CD4-positive, CD25-positive, alpha-beta regulatory T cell (primary cell): ENCODE data around the gene NGFR. TPM values are rescaled to one million over a fixed set of nuclear protein-coding genes. Genes with fewer than 3 reads are reported as not detected.

ENCODE experiments used
- ATAC-seq, 2 donors: fragments of 150-1000 bp; cut with Tn5 transposase; one replicate each; pipeline ENCODE4 v1.10.0; 2021; ENCODE audit warnings: low read depth in 2 of 2, moderate number of reproducible peaks in 2 of 2, moderate library complexity in 1 of 2
- DNase-seq, 3 donors: peaks; one replicate each; pipeline versions ENCODE4 v3.0.0 to v3.0.0-alpha.2; 2012 to 2022; ENCODE audit warnings: mixed read lengths in 1 of 3
- H3K27ac ChIP-seq: one replicate; pipeline ENCODE4 v1.7.0; 2013; ENCODE audit warnings: mild to moderate bottlenecking, low read length; ENCODE audit not compliant: insufficient read depth, poor library complexity, severe bottlenecking
- H3K27me3 ChIP-seq: one replicate; pipeline ENCODE4 v1.7.0; 2013; ENCODE audit warnings: low read length; ENCODE audit not compliant: control insufficient read depth, insufficient read depth
- H3K36me3 ChIP-seq: one replicate; pipeline ENCODE4 v1.7.0; 2013; ENCODE audit warnings: mild to moderate bottlenecking, low read length, moderate library complexity; ENCODE audit not compliant: control insufficient read depth, insufficient read depth
- H3K4me1 ChIP-seq: 2 replicates; pipeline ENCODE4 v1.7.0; 2013; ENCODE audit warnings: mild to moderate bottlenecking, low read length; ENCODE audit not compliant: insufficient read depth, control insufficient read depth, poor library complexity, severe bottlenecking
- H3K4me3 ChIP-seq: one replicate; pipeline ENCODE4 v1.7.0; 2013; ENCODE audit warnings: low read depth, mild to moderate bottlenecking, low read length, moderate library complexity
- H3K9me3 ChIP-seq, 2 experiments: 1 replicate in 1 of 2; 2 replicates in 1 of 2; pipeline ENCODE4 v1.7.0; 2013; ENCODE audit warnings: low read length in 2 of 2, mild to moderate bottlenecking in 1 of 2, moderate library complexity in 1 of 2; ENCODE audit not compliant: control insufficient read depth in 2 of 2
- H3K27ac Mint-ChIP-seq, 3 donors: one replicate each; pipeline ENCODE4 v1.8.0; 2020 to 2022; ENCODE audit warnings: mild to moderate bottlenecking in 3 of 3, mixed read lengths in 3 of 3, moderate library complexity in 2 of 3
- H3K27me3 Mint-ChIP-seq: one replicate; pipeline ENCODE4 v1.8.0; 2022; ENCODE audit warnings: mild to moderate bottlenecking, mixed read lengths
- H3K36me3 Mint-ChIP-seq: one replicate; pipeline ENCODE4 v1.8.0; 2020; ENCODE audit warnings: mixed read lengths
- H3K4me1 Mint-ChIP-seq, 4 donors: one replicate each; pipeline ENCODE4 v1.8.0; 2020 to 2022; ENCODE audit warnings: mixed read lengths in 4 of 4, mild to moderate bottlenecking in 1 of 4
- H3K4me3 Mint-ChIP-seq, 4 donors: one replicate each; pipeline ENCODE4 v1.8.0; 2020 to 2022; ENCODE audit warnings: mild to moderate bottlenecking in 4 of 4, mixed read lengths in 4 of 4, moderate library complexity in 3 of 4
- H3K9me3 Mint-ChIP-seq, 7 donors: one replicate each; pipeline ENCODE4 v1.8.0; 2020 to 2022; ENCODE audit warnings: mixed read lengths in 7 of 7, mild to moderate bottlenecking in 3 of 7, moderate library complexity in 2 of 7
- polyA plus RNA-seq, 4 donors: library from polyadenylated mRNA; unstranded; fragments of 300-500 nt; fragmentation: Illumina TruSeq; gene quantifications; one replicate each; pipeline ENCODE4 v1.2.3, GENCODE V29; 2021
- total RNA-seq: library from RNA; stranded (reverse); gene quantifications from one replicate; pipeline ENCODE4 v1.2.3, GENCODE V29; 2022

Gene NGFR
- total and polyA plus RNA-seq, 5 donors from 2014 or later, result 0.32 TPM; not detected in 4

DNA sequence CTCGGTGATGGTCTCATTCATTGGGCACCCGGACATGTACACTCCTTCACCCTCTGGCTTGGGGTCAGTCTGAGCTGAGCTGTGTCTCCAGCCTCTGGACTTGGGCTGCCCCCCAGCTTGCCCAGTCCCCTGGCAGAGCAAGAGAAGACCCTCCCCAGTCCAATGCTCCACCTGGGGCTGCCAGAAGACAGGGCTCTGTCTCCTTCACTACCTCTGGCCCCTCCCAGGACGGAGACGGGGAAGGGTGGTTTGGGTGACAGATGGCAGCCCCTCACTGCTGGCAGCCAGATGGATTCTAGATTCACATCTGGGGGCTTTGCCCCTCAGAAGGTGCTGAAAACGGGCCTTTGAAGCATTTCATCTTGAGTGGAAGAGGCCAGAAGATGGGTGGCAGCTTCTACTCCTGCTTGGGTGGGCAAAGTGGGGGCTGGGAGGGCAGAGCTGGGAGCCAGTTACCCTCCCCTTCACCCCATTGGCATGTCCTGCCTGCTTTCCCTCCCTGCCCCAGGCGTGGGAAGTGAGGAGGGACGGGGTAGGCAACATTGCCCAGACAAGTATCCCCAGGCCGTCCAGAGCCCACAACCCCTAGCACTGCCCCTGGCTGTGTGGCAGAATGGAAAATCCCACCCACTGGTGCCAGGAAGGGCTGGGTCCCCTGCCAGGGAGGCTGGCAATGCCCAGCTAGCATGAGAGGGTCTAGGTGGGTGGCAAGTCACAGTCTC lies 13.9 kb downstream of the NGFR start:
- Histone ChIP-seq H3K9me3 (no peaks in the 10 kb centered on the region), H3K4me3 (no peak overlapping the region), H3K36me3 (no peaks in the 10 kb centered on the region), H3K27ac (no peak overlapping the region), H3K27me3 (no peaks in the 10 kb centered on the region), H3K4me1 (no peaks in the 10 kb centered on the region)
- Mint-ChIP-seq H3K36me3 (no peaks in the 10 kb centered on the region), H3K4me3 (no peak overlapping the region), H3K4me1 (peaks cover 0 to 3% (median 0%) of the 10 kb centered on the region in 4 donors), H3K27ac (no peak overlapping the region), H3K9me3 (no peaks in the 10 kb centered on the region), H3K27me3 (peaks cover 42% of the 10 kb centered on the region)
- ATAC-seq (no peak), DNase-seq (no peak)

GRCh38 chr17:49509588-49509917 lies 14.5 kb downstream of the NGFR start:
- Mint-ChIP-seq H3K27me3 (peaks cover 42% of the 10 kb centered on the region), H3K9me3 (no peaks in the 10 kb centered on the region), H3K4me1 (no peaks in the 10 kb centered on the region), H3K36me3 (no peaks in the 10 kb centered on the region), H3K4me3 (no peak overlapping the region), H3K27ac (no peak overlapping the region)
- Histone ChIP-seq H3K27ac (no peak overlapping the region), H3K27me3 (no peaks in the 10 kb centered on the region), H3K9me3 (no peaks in the 10 kb centered on the region), H3K36me3 (no peaks in the 10 kb centered on the region), H3K4me3 (no peak overlapping the region), H3K4me1 (no peaks in the 10 kb centered on the region)
- DNase-seq (no peak), ATAC-seq (no peak)

GRCh38 chr17:49510059-49510719 lies 15.1 kb downstream of the NGFR start:
- Mint-ChIP-seq H3K9me3 (no peaks in the 10 kb centered on the region), H3K27me3 (peaks cover 36% of the 10 kb centered on the region), H3K36me3 (no peaks in the 10 kb centered on the region), H3K27ac (no peak overlapping the region), H3K4me3 (no peak overlapping the region), H3K4me1 (no peaks in the 10 kb centered on the region)
- H3K4me3 ChIP-seq, result no peak overlapping the region
- ATAC-seq (no peak), DNase-seq (no peak)
- H3K9me3 ChIP-seq, result no peaks in the 10 kb centered on the region
- no peaks in the 10 kb centered on the region for H3K27me3 ChIP-seq
- H3K4me1 ChIP-seq, result no peaks in the 10 kb centered on the region
- no peaks in the 10 kb centered on the region for H3K36me3 ChIP-seq
- no peak overlapping the region for H3K27ac ChIP-seq

- H3K9me3 Mint-ChIP-seq, result no peaks in the 10 kb centered on the region
- H3K4me1 Mint-ChIP-seq, result no peaks in the 10 kb centered on the region
- Histone ChIP-seq H3K4me1 (no peaks in the 10 kb centered on the region), H3K4me3 (no peak overlapping the region), H3K27me3 (no peaks in the 10 kb centered on the region), H3K36me3 (no peaks in the 10 kb centered on the region), H3K9me3 (no peaks in the 10 kb centered on the region), H3K27ac (no peak overlapping the region)
- H3K27me3 Mint-ChIP-seq, result peaks cover 31% of the 10 kb centered on the region
- ATAC-seq, result no peak
- H3K4me3 Mint-ChIP-seq, result no peak overlapping the region
- H3K27ac Mint-ChIP-seq, result no peak overlapping the region
- no peaks in the 10 kb centered on the region for H3K36me3 Mint-ChIP-seq
- no peak for DNase-seq
These were observed 15.6 kb downstream of the NGFR start for GRCh38 chr17:49510720-49511110.

DNA sequence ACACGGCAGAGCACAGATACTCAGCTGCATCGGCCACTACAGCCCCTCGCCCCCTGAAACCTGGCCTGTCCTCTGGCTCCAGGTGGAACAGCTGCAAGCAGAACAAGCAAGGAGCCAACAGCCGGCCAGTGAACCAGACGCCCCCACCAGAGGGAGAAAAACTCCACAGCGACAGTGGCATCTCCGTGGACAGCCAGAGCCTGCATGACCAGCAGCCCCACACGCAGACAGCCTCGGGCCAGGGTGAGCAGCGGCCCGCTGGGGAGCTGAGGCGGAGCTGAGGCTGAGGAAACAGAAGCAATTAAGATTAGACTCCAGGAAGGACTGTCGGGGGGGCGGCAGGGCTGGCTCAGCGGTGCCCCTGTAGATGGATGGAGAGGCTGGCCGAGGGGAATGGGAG lies 16.7 kb downstream of the NGFR start:
- Mint-ChIP-seq H3K4me1 (no peaks in the 10 kb centered on the region), H3K27me3 (peaks cover 34% of the 10 kb centered on the region), H3K36me3 (no peaks in the 10 kb centered on the region), H3K9me3 (no peaks in the 10 kb centered on the region), H3K27ac (no peak overlapping the region), H3K4me3 (no peak overlapping the region)
- H3K36me3 ChIP-seq, result no peaks in the 10 kb centered on the region
- no peak overlapping the region for H3K27ac ChIP-seq
- no peak for DNase-seq
- no peaks in the 10 kb centered on the region for H3K27me3 ChIP-seq
- H3K9me3 ChIP-seq, result no peaks in the 10 kb centered on the region
- no peak overlapping the region for H3K4me3 ChIP-seq
- ATAC-seq, result no peak
- H3K4me1 ChIP-seq, result no peaks in the 10 kb centered on the region

DNA sequence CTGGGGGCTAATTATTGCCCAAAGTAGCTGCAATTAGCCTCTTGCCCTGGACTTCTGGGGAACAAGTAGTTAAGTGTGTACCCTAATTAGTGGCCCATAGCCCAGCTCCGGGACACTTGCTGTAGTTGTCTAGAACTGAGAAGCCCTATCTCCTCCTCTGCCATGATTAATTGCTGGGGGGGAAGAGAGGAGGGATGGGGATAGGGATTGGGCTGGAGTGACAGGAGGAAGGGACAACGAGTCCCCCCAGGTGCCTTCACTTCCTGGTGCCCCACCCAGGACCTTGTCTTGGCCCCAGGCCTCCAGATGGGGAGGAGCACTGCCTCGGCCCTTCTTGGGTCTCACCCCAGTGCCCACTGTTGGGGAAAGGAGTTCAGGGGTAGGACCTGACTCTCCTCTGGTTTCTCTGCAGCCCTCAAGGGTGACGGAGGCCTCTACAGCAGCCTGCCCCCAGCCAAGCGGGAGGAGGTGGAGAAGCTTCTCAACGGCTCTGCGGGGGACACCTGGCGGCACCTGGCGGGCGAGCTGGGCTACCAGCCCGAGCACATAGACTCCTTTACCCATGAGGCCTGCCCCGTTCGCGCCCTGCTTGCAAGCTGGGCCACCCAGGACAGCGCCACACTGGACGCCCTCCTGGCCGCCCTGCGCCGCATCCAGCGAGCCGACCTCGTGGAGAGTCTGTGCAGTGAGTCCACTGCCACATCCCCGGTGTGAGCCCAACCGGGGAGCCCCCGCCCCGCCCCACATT lies 17.4 kb downstream of the NGFR start:
- Mint-ChIP-seq H3K9me3 (no peaks in the 10 kb centered on the region), H3K4me3 (no peak overlapping the region), H3K27ac (no peak overlapping the region), H3K27me3 (peaks cover 29% of the 10 kb centered on the region), H3K36me3 (no peaks in the 10 kb centered on the region), H3K4me1 (no peaks in the 10 kb centered on the region)
- Histone ChIP-seq H3K4me1 (no peaks in the 10 kb centered on the region), H3K36me3 (no peaks in the 10 kb centered on the region), H3K4me3 (no peak overlapping the region), H3K27ac (no peak overlapping the region), H3K9me3 (no peaks in the 10 kb centered on the region), H3K27me3 (no peaks in the 10 kb centered on the region)
- ATAC-seq (no peak), DNase-seq (no peak)

- Histone ChIP-seq H3K27ac (no peak overlapping the region), H3K9me3 (no peaks in the 10 kb centered on the region), H3K4me1 (no peaks in the 10 kb centered on the region), H3K36me3 (no peaks in the 10 kb centered on the region), H3K27me3 (no peaks in the 10 kb centered on the region), H3K4me3 (no peak overlapping the region)
- ATAC-seq (no peak), DNase-seq (no peak)
- Mint-ChIP-seq H3K9me3 (no peaks in the 10 kb centered on the region), H3K27ac (no peak overlapping the region), H3K4me3 (no peak overlapping the region), H3K27me3 (peaks cover 29% of the 10 kb centered on the region), H3K36me3 (no peaks in the 10 kb centered on the region), H3K4me1 (no peaks in the 10 kb centered on the region)
These were observed 17.9 kb downstream of the NGFR start for GRCh38 chr17:49513044-49513395.
